Fibroblast of skin of right biceps (primary cell): ENCODE measurements around the gene ZNF462.

Source experiments
- DNase-seq: peaks from one replicate; pipeline ENCODE4 v3.0.0-alpha.2; 2013

ZNF462 gene

DNA sequence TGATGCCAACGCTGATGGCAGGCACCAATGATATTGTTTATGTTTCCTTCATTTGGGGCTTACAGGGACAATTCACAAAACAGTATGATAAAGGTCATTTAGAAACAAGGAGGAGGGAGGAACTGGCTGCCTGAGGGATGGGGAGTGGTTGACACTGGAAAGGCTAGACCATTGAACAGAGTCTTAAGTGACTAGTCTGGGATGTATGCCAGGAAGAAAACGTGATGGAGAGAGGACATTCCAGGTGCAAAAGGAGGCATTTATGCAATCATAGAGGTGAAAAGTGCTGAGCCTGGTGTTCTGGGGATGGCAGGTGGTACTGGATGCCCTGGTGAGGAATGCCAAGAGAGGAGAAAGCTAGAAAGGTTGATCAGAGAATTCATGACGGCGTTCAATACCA lies 153.4 kb downstream of the ZNF462 start:
- no peak for DNase-seq

DNA sequence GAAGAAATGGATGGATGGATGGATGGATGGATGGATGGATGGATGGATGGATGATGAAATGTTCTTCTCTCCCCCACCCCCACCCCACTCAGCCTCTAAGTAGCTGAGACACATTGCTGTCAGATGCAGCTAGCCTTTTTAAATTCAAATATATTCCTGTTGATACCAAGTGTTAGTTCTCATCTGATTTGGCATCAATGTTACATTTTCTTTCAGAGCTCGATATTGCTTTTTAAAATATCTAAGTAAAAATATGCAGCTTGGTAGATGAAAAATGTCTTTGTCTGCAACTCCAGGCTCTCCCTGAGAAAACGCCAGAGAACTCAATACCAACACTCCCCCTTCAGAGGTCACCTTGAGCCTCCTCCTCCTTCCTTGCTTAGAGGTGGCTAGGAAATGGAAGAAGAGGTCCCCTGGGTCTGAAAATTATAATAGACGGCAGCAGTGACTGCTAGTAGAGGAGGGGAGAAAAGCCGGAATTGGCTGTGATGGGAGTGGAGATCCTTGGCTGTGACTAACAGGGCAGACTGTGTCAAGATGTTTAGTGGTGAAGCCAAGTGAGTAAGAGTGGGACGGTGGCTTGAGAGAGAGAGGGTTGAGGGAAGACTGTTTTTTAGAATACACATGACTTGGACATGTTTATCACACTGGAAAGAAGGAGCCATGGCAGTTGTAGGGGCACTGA lies 156.0 kb downstream of the ZNF462 start:
- peak; percentile 86 for DNase-seq

DNA sequence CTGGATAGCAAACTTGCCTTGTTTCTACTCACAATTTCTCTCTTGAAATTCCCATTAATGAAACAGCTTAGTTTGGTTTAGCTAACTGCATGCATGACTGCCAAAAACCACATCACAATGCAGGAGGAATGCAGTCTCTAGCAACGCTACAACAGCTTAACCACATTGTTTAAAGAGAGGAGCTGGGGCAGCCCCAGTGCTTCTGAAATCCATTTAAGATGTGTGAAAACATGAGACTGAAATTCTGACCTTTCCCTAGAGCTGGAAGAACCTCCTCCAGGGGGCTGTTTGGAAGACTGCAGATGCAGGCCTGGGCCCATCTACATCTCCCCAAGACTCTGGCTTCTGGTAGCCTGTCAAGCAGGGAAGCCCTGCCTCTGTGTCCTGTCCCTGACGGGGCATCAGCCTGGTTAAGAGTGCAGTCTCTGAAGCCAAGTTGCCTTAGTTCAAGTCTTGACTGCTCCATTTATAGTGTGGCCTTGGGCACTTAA lies 157.1 kb downstream of the ZNF462 start:
- peak; percentile 96 for DNase-seq

DNA sequence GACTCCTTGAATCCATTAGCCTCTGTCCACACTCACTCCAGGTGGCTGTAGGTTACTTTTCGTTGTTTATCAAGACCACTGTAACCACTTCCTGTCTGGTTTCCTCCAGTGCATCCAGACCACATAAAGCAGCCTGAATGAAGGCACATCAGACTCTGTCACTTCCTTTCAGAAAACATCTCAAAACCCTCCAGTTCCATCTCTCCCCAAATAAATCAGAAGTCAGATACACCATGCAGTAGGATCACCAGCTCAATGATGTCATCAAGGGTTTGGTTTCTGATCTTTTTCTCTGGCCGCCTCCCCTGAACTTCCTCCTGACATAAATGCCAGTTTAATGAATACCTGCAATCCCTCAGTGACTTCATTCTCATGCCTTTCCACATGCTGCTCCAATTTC lies 161.2 kb downstream of the ZNF462 start:
- DNase-seq: no peak

DNA sequence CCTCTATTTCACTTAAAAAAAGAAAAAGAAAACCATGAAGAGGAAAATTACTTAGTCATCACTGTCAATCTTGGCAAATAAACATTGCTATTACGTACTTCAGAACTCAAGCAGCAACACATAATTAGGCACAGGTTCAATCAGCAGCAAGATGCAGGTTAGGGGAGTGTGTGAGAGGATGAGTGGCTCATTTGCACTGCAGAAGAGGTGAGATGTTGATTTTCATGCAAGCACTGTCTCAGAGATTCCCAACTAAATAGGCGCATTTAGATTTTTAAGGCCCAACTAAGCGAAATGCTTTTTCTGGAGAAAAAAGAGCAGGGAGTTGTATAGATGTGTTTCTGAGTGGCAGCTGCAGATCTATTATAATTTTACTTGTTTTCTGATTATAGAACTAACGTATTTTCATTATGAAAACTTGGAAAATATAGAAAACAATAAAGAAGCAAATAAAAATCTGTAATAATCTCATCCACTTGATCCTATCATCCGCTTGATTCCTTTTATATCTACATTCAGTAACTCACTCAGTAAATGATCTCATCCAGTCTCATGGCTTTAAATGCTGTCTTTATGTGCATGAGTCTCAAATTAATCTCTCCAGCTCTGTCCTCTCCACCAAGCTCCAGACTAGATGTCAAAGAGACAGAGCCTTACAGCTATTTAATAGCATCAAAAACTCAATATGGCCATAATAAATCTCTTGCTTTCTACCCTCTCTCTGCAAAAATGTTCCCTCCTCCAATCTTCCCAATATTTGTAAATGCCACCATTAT lies 162.5 kb downstream of the ZNF462 start:
- no peak for DNase-seq

DNA sequence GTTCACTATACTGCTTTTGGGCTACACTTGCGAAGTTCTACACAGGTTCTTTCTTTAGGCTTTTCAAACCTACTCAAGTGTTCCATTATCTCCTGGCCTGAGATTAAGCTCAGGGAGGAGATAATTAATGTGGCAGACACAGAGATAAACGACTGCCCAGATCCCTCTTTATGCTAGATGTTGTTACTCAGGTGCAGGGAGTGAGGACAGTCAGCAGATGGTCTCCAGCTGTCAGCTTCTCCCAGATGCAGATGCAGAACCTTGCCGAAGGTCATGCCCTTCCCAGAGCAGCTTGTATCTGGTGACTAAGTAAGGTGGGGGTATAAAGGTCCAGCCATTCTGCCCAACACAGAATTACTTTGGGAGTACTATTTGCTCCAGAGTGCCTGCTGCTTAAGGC lies 166.2 kb downstream of the ZNF462 start:
- no peak for DNase-seq

DNA sequence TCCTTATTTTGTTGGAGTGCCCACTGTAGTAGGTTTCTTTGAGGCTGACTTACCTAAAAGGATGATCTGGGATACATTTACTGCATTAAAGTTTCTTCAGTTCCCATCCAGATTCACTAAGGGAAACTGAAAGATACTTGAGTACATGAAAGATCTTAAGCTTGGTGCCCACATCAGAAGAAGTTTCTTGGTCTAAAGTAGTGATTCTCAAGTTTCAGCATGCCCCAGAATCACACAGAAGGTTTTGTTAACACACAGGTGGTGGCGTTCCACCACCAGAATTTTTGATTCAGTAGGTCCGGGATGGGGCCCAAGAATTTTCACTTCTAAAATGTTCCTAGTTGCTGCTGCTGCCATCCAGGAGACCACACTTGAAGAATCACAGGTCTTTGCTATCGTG lies 171.0 kb downstream of the ZNF462 start:
- no peak for DNase-seq

DNA sequence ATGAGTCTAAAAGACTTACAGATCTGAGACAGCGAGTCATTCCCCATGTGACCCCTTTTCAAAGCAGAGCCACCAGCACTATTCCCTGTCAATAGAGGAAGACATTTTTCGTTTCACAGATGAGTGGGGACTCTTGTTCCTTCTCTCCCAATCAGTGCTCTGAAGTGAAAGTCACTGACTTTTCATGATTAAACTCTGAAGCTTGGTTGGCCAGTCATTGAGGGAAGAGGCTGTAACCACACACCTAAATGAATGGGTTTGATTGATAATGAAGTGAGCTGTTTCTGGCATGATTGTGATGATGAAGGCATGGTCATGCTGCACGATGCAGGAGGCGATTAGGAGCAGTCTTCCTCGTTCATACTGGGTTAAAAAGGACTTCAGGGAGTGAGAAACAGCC lies 171.9 kb downstream of the ZNF462 start:
- no peak for DNase-seq

DNA sequence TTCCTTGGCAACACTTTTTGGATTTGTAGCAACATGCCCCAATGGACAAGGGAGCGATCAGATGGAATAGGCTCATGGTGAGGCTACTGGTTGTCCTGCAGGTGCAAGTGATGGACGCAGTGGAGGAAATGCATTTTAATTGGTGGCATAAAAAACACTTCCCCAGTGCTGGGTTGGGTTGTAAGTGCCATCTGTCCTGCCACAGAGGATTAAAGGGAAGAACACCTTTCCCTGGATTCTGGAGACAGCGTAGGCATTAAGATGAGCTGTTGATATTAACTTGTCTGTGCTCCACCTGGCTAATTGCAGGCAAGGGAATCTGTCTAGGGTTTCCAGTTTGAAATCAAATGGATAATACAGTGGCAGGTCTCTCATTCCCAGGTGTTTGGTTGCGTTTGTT lies 173.4 kb downstream of the ZNF462 start:
- no peak for DNase-seq

DNA sequence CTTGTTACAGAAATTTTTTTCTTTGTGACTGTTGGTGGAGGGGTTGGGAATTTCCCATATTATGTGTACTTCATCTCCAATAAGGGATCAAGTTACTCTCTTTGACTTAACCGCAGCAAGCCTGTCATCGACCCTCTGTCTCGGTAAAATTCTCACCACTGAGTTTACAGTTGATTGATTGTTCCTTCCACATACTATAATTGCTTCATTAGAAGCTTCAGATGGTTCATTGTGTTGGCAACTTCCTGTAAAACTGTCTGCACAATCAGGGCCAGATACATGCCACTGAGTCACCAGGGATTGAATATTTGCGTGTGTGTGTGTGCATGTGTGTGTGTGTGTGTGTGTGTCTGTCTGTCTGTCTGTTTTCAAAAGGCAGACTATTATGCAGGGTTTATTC lies 176.6 kb downstream of the ZNF462 start:
- peak; percentile 96 for DNase-seq

DNA sequence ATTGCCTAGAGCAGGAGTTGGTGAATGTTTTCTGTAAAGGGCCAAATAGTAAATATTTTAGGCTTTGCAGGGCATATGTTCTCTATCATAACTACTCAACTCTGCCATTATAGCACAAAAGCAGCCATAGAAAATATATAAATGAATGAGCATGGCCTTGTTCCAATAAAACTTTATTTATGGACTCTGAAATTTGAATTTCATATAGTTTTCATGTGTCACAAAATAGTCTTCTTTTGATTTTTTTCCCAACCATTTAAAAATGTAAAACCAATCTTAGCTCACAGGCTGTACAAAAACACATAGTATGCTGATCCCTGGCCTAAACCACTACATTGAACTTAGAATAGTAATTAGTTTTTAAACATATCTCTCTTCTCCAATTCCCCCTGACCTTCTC lies 179.6 kb downstream of the ZNF462 start:
- no peak for DNase-seq

DNA sequence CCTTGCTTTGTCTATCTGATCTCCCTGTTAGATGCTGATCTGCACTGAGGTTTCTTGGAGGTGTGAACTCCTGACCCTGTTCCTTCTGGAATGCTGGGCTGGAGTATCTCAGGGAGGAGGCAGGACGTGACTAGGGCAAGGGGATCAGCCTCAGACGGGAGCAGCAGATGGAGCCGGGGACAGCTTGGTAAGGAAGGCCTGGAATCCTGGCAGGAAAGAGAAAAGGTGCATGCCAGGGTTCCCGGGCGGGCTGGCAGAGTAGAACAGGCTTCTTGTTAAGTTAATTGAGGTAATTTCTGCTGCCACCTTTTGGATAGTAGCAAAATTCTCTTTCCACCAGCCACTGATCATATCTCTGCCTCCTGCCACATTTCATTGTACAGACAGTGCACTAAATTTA lies 180.9 kb downstream of the ZNF462 start:
- no peak for DNase-seq

DNA sequence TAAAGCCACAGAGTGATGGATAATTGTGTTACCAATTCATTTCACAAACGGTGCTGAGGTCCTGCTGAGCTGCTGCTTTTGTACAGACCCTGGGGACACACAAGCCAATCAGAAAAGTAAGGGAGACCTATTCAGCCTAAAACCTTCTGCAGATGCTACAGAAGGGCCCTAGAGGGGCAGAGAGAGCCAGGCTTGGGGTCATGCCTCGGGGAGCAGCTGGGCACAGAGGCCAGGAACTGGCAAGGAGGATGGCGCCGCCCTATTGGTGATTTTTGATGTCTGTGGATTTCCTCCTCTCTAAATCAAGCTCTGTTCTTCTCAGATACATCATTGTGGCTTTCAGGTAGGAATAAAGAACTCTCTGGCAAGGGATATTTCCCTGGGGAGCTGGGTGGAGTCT lies 181.9 kb downstream of the ZNF462 start:
- DNase-seq: no peak

DNA sequence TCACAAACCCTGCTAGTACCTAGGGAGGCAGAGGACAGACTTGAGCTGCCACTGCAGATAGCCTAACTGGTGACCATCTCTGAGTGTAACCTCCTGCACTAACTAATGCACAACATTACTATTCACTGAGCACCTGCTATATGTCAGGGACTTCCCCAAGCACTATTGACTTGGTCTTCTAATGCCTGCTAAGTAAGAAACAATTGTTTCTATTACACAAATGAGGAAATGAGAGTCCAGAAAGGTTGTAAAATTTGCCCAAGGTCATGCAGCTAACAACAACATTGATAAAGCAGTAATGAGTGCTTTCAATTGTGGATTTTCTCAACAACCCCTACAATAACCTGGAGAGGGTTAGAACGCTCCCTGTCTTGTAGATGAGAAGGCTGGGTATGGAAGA lies 183.7 kb downstream of the ZNF462 start:
- DNase-seq: no peak

DNA sequence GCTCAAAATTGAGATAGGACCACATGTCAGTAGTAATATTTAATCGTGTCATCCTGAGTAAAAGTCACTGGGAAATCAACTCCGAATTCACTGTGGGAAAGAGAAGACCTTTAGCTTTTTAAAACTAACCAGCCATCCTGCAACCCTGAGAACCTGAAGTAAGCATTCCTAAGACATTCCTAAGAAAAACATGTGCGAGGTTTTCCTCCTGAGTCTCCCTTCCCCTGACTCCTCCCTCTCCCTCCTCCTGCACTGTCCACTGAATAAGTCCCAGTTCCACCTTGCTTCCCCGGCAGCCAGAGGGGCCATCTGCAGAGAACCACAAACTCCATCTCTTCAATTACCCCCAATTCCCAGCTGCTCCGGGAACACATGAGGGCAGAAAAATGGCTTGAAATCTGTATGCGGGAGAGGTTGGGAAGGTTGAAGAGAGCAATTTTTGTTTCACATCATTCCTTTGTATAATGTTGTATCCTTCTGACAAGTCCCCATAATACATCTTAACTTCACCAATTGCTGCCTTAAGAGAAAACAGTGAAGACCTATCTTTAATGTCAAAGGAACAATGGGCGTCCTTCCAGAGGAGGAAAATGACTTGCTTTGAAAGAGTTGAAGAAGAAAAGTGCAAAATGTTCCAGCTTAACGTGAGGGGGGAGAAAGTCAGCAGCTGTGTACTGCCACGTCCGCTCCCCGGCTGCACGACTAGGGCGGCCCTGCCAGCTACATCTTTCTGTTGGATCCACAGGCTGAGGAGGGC lies 186.3 kb downstream of the ZNF462 start:
- peak; percentile 17 for DNase-seq

DNA sequence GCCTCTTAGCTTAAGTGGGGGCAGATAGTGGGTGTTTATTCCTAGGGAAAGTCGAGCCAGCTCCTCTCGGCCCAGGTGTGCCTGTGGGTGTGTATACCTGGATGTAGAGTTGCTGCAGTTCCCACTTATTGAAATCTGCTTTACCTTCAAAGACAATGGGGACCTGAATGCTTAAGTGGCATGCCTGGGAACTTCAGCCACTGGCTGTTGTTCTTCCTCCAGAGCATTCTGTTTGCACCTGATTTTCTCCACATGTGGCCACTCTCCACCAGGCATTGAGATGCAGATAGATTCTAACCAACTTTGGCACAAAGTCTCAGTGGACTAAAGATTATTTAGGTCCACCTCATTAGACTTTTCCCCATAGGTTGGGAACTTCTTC lies 186.8 kb downstream of the ZNF462 start:
- no peak for DNase-seq

DNA sequence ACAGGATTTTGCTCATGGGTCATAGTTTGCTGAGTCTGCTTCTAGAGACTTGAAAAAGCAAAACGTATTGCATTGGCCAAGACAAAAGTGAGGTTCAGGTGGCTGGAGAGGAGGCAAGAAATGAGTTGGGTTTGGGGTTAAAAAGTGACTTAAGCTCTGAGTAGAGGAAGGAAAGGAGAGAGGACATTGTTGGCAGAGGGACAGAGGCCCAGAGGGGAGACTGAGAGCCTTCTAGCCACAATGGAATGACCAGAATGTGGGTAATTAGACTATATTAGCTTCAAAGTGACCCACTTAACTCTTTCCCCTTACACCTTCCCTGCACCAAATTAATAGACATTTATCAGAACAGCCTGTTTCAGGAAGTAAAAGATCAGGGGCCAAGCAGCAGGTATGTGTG lies 188.4 kb downstream of the ZNF462 start:
- DNase-seq: no peak

DNA sequence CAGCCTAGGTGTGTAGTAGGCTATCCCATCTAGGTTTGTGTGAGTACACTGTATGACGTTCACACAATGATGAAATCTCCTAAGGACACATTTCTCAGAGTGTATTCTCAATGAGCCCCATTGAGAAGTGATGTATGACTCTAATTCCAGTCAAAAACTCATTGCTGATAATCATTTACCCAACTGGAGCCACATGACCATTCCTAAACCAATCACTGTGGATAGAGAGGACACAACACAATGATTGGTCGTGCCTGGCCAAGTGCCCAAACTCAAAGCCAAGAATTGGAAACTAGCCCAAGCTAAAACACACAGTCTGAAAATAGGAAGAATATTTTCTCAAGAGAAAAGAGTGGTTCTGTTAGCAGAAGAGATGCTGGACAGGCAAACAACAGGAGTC lies 191.2 kb downstream of the ZNF462 start:
- no peak for DNase-seq

DNA sequence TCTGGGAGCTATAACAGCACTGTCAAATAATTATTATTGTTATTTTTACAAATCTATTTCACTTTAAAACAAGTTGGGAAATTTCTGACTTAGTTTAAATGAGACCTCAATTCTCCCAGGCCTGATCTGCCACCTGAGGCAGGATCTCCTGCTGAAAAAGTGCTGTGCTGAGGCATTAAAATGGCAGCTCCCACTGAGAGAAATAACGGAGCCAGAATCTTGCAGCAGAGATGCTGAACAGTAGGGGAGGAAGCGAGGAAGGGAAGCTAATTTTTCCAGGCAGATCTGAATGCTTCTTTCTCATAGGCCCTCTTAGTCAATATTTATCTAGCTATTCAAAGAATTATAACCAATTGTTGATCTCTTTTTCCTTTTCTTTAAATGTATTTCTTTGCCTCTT lies 196.3 kb downstream of the ZNF462 start:
- DNase-seq: no peak

DNA sequence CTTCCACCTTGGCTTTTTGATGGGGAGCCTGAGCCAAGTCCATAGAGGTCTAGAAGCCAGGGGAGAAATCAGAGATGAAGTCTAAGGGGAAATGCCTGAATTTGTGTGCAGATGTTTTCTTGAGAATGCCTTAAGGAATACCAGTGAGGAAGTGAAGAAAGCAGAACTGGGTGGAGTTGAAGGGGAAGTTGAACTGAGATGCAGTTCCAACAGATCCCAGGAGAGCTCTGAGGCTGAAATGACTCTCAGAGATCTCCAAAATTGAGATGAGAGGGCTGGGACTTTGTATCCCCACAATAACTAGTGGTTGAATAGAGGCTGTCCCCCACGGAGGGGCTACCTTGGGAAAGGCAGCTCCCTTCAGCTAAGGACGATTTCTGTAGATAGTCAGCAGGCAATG lies 197.1 kb downstream of the ZNF462 start:
- no peak for DNase-seq
